ENCODE results near the gene XRCC1. TPM values are rescaled to one million over a fixed set of nuclear protein-coding genes. Genes with fewer than 3 reads are reported as not detected.

XRCC1 gene
- total RNA-seq, 1 experiment from 2014 or later = 20.1 TPM

DNA sequence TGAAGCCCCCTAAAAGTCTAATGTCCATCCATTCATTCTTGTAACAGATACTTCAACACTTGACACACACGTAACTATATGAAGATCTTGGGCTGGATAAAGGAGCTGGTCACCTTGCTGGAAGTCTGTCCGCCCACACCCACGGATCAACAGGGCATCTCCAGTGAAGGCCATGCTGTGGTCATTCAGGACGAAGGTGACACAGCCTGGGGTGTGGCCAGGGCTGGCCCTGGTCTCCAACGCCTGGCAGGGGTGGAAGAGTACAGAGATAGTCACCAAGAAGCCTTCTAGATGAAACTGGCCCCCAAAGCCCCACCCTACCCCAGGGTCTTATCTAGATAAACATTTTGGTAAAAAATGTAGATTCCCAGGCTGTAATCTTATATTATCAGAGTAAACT lies 64.0 kb downstream of the XRCC1 start:
- no TSS peak for BruUV-seq (replicated peaks)
- intact Hi-C loops (cut with micrococcal nuclease; ENCODE audit: unreplicated experiment) = no loop called here
- no peak for TF ChIP-seq POLR2AphosphoS5 (IDR thresholded peaks at IDR 0.05; ENCODE audit: low read depth, low read length)
- no peak for TF ChIP-seq CTCF (IDR thresholded peaks at IDR 0.05)
- TF ChIP-seq, protein P1, sequence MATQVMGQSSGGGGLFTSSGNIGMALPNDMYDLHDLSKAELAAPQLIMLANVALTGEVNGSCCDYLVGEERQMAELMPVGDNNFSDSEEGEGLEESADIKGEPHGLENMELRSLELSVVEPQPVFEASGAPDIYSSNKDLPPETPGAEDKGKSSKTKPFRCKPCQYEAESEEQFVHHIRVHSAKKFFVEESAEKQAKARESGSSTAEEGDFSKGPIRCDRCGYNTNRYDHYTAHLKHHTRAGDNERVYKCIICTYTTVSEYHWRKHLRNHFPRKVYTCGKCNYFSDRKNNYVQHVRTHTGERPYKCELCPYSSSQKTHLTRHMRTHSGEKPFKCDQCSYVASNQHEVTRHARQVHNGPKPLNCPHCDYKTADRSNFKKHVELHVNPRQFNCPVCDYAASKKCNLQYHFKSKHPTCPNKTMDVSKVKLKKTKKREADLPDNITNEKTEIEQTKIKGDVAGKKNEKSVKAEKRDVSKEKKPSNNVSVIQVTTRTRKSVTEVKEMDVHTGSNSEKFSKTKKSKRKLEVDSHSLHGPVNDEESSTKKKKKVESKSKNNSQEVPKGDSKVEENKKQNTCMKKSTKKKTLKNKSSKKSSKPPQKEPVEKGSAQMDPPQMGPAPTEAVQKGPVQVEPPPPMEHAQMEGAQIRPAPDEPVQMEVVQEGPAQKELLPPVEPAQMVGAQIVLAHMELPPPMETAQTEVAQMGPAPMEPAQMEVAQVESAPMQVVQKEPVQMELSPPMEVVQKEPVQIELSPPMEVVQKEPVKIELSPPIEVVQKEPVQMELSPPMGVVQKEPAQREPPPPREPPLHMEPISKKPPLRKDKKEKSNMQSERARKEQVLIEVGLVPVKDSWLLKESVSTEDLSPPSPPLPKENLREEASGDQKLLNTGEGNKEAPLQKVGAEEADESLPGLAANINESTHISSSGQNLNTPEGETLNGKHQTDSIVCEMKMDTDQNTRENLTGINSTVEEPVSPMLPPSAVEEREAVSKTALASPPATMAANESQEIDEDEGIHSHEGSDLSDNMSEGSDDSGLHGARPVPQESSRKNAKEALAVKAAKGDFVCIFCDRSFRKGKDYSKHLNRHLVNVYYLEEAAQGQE (IDR thresholded peaks at IDR 0.05; ENCODE audit: insufficient read depth in 1 of 2, low read depth in 2 of 2, low read length in 1 of 2) = no peak
- TF ChIP-seq SIN3A (IDR thresholded peaks at IDR 0.05; ENCODE audit: borderline replicate concordance, insufficient read depth, low read depth, low read length) = no peak
- no peak for TF ChIP-seq TCF7L2 (IDR thresholded peaks at IDR 0.05; ENCODE audit: low read depth, low read length)
- Histone ChIP-seq H3K4me3 (ENCODE audit: low read depth in 2 of 2, low read length in 2 of 2) (no peak overlapping the region), H3K9me3 (ENCODE audit: control insufficient read depth, insufficient read depth, low read depth, low read length) (no peaks in the 10 kb centered on the region), H3K36me3 (ENCODE audit: control insufficient read depth, insufficient read depth, low read length) (no peaks in the 10 kb centered on the region), H3K27ac (ENCODE audit: low read length) (no peak overlapping the region), H3K27me3 (ENCODE audit: control insufficient read depth, insufficient read depth, low read length) (no peaks in the 10 kb centered on the region), H3K4me1 (ENCODE audit: control insufficient read depth, insufficient read depth, low read length) (no peaks in the 10 kb centered on the region)
- no peak for DNase-seq (ENCODE audit: low read depth, low spot score)
- CTCF ChIA-PET = no interaction called here
- ATAC-seq = no peak
- POLR2A ChIA-PET = no interaction called here
- in situ Hi-C loops (cut with HindIII; ENCODE audit: low pct_unique_long_range_greater_than_20kb, low sequenced_read_pairs) = no loop called here

DNA sequence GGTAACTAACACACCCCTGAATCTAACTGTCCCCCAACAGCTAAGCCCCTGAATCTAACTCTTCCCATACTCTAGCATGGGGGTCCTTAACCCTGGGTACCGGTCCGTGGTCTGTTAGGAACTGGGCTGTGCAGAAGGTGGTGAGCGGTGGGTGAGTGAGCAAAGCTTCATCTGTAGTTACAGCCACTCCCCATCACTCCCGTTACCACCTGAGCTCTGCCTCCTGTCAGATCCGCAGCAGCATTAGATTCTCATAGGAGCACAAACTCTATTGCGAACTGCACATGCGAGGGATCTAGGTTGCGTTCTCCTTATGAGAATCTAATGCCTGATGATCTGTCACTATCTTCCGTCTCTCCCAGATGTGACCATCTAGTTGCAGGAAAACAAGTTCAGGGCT lies 64.6 kb downstream of the XRCC1 start:
- no peak overlapping the region for H3K27ac ChIP-seq (ENCODE audit: low read length)
- TF ChIP-seq POLR2AphosphoS5 (IDR thresholded peaks at IDR 0.05; ENCODE audit: low read depth, low read length) (no peak), CTCF (IDR thresholded peaks at IDR 0.05) (no peak)
- H3K27me3 ChIP-seq (ENCODE audit: control insufficient read depth, insufficient read depth, low read length) = no peaks in the 10 kb centered on the region
- BruUV-seq (replicated peaks) = no TSS peak
- POLR2A ChIA-PET = no interaction called here
- H3K9me3 ChIP-seq (ENCODE audit: control insufficient read depth, insufficient read depth, low read depth, low read length) = no peaks in the 10 kb centered on the region
- H3K36me3 ChIP-seq (ENCODE audit: control insufficient read depth, insufficient read depth, low read length) = no peaks in the 10 kb centered on the region
- intact Hi-C loops (cut with micrococcal nuclease; ENCODE audit: unreplicated experiment) = no loop called here
- no peaks in the 10 kb centered on the region for H3K4me1 ChIP-seq (ENCODE audit: control insufficient read depth, insufficient read depth, low read length)
- in situ Hi-C loops (cut with HindIII; ENCODE audit: low pct_unique_long_range_greater_than_20kb, low sequenced_read_pairs) = no loop called here
- CTCF ChIA-PET = interaction anchor here (0.6 kb wide), 1 partner anchor 9 kb away, joined by 8 read pairs; no protein-coding TSS in a partner anchor
- ATAC-seq = no peak
- H3K4me3 ChIP-seq (ENCODE audit: low read depth in 2 of 2, low read length in 2 of 2) = no peak overlapping the region
- DNase-seq (ENCODE audit: low read depth, low spot score) = no peak

DNA sequence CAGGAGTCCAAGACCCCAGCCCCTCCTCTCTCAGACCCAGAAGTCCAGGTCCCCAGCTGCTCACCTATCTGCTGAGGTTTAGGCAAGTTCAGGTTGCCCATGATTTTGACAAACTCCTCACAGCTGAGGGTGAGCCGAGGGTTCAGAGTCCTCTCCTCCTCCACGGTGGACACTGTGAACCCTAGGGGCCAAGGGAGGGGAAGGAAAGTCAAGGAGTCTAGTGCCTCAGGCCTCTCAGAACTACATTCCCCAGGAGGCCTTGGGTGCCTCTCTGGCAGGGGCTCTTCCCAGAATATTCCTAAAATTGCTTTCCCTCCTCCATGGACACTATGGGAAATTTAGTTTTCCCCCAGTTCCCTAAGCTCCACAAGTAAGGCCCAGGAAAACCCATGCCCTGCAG lies 67.4 kb downstream of the XRCC1 start:
- no peak for TF ChIP-seq POLR2AphosphoS5 (IDR thresholded peaks at IDR 0.05; ENCODE audit: low read depth, low read length)
- no peak for TF ChIP-seq CTCF (IDR thresholded peaks at IDR 0.05)
- TF ChIP-seq SIN3A (IDR thresholded peaks at IDR 0.05; ENCODE audit: borderline replicate concordance, insufficient read depth, low read depth, low read length) = no peak
- no peak for TF ChIP-seq TCF7L2 (IDR thresholded peaks at IDR 0.05; ENCODE audit: low read depth, low read length)
- Histone ChIP-seq H3K36me3 (ENCODE audit: control insufficient read depth, insufficient read depth, low read length) (no peaks in the 10 kb centered on the region), H3K4me1 (ENCODE audit: control insufficient read depth, insufficient read depth, low read length) (no peaks in the 10 kb centered on the region), H3K27ac (ENCODE audit: low read length) (no peak overlapping the region), H3K9me3 (ENCODE audit: control insufficient read depth, insufficient read depth, low read depth, low read length) (no peaks in the 10 kb centered on the region), H3K27me3 (ENCODE audit: control insufficient read depth, insufficient read depth, low read length) (no peaks in the 10 kb centered on the region), H3K4me3 (ENCODE audit: low read depth in 2 of 2, low read length in 2 of 2) (no peak overlapping the region)
- CTCF ChIA-PET = no interaction called here
- intact Hi-C loops (cut with micrococcal nuclease; ENCODE audit: unreplicated experiment) (no loop called here), in situ Hi-C loops (cut with HindIII; ENCODE audit: low pct_unique_long_range_greater_than_20kb, low sequenced_read_pairs) (no loop called here)
- BruUV-seq (replicated peaks) = no TSS peak
- ATAC-seq (no peak), DNase-seq (ENCODE audit: low read depth, low spot score) (no peak)
- POLR2A ChIA-PET = no interaction called here
